Hepatocyte (in vitro differentiated cells): Measurements from ENCODE around the gene TFIP11. TPM values are rescaled to one million over a fixed set of nuclear protein-coding genes. Genes with fewer than 3 reads are reported as not detected.

Experiments used
- DNase-seq: peaks from one replicate; pipeline ENCODE4 v3.0.0-alpha.2; 2016; ENCODE audit warnings: low spot score
- H2AFZ ChIP-seq: fragments of 200-600 bp; sonication (generic); 2 replicates; pipeline ENCODE4 v1.6.0; 2016; ENCODE audit warnings: antibody characterized with exemption, mild to moderate bottlenecking
- H3K27ac ChIP-seq: fragments of 200-600 bp; sonication (generic); 2 replicates; pipeline ENCODE4 v1.5.1; 2016; ENCODE audit warnings: mild to moderate bottlenecking
- H3K27me3 ChIP-seq: fragments of 200-600 bp; sonication (generic); 2 replicates; pipeline ENCODE4 v1.6.1; 2016
- H3K36me3 ChIP-seq: fragments of 200-600 bp; sonication (generic); replicated peaks from 2 replicates; pipeline ENCODE4 v1.5.1; 2016; ENCODE audit warnings: low read depth; ENCODE audit not compliant: insufficient read depth
- H3K4me1 ChIP-seq: fragments of 200-600 bp; sonication (generic); 2 replicates; pipeline ENCODE4 v1.5.1; 2016; ENCODE audit warnings: mild to moderate bottlenecking, moderate library complexity; ENCODE audit not compliant: insufficient read depth
- H3K4me2 ChIP-seq: fragments of 200-600 bp; sonication (generic); 2 replicates; pipeline ENCODE4 v1.6.0; 2016
- H3K4me3 ChIP-seq: fragments of 200-600 bp; sonication (generic); 2 replicates; pipeline ENCODE4 v1.5.1; 2016; ENCODE audit warnings: mild to moderate bottlenecking
- H3K79me2 ChIP-seq: fragments of 200-600 bp; sonication (generic); 2 replicates; pipeline ENCODE4 v1.6.0; 2017; ENCODE audit warnings: mild to moderate bottlenecking
- H3K9me2 ChIP-seq: fragments of 200-600 bp; sonication (generic); replicated peaks from 2 replicates; pipeline ENCODE4 v1.6.0; 2017; ENCODE audit warnings: mild to moderate bottlenecking; ENCODE audit not compliant: insufficient read depth
- H3K9me3 ChIP-seq: fragments of 200-600 bp; sonication (generic); 2 replicates; pipeline ENCODE4 v1.5.1; 2016; ENCODE audit warnings: low read depth, mild to moderate bottlenecking
- H4K20me1 ChIP-seq: fragments of 200-600 bp; sonication (generic); 2 replicates; pipeline ENCODE4 v1.6.0; 2016; ENCODE audit warnings: mild to moderate bottlenecking; ENCODE audit not compliant: insufficient read depth, poor library complexity, severe bottlenecking
- CTCF ChIP-seq: fragments of 200-600 bp; sonication (generic); IDR thresholded peaks from 2 replicates; pipeline ENCODE4 v1.5.1; 2016; ENCODE audit warnings: antibody characterized with exemption, mild to moderate bottlenecking; ENCODE audit not compliant: poor library complexity
- EZH2 ChIP-seq: fragments of 200-600 bp; sonication (generic); IDR thresholded peaks from 2 replicates; pipeline ENCODE4 v1.6.1; 2016; ENCODE audit warnings: antibody characterized with exemption, mild to moderate bottlenecking, borderline replicate concordance
- EZH2phosphoT487 ChIP-seq: fragments of 200-600 bp; sonication (generic); IDR thresholded peaks from one replicate; pipeline ENCODE4 v1.6.1; 2018; ENCODE audit warnings: antibody characterized with exemption, mild to moderate bottlenecking, low read depth, moderate library complexity; ENCODE audit not compliant: unreplicated experiment, severe bottlenecking
- WGBS: methylation state at CpG from one replicate; pipeline ENCODE4 v1.1.6; 2016; ENCODE audit warnings: low lambda C conversion rate; ENCODE audit errors: missing lambda C conversion rate; 5-methylcytosine and 5-hydroxymethylcytosine counted together
- polyA plus RNA-seq: library from polyadenylated mRNA; unstranded; fragments of >200 nt; fragmentation: Nextera tagmentation; extraction: Ambion mirVana; gene quantifications from 2 replicates; pipeline ENCODE4 v1.2.1, GENCODE V29; 2016
- total RNA-seq: library from RNA; depleted of rRNA; stranded (reverse); fragments of >200 nt; gene quantifications from 2 replicates; pipeline ENCODE4 v1.2.3, GENCODE V29; 2014

TFIP11 gene
- total and polyA plus RNA-seq, 2 experiments from 2014 or later = 19.6 to 21.3 TPM

- TF ChIP-seq EZH2 = no peak
- no peak for TF ChIP-seq EZH2phosphoT487
- TF ChIP-seq CTCF = no peak
- Histone ChIP-seq H3K27ac (no peak overlapping the region), H4K20me1 (no peaks in the 10 kb centered on the region), H3K4me3 (no peak overlapping the region), H3K4me1 (no peaks in the 10 kb centered on the region), H3K9me3 (no peaks in the 10 kb centered on the region), H3K4me2 (no peak overlapping the region), H3K27me3 (no peaks in the 10 kb centered on the region), H3K79me2 (peaks cover 2% of the 10 kb centered on the region), H2AFZ (no peak overlapping the region), H3K36me3 (no peaks in the 10 kb centered on the region), H3K9me2 (no peaks in the 10 kb centered on the region)
- 92% methylated on average over 4 of the region's 4 CpGs for WGBS
- no peak for DNase-seq
These were observed 35.6 kb upstream of the TFIP11 start for GRCh38 chr22:26547837-26548236.

DNA sequence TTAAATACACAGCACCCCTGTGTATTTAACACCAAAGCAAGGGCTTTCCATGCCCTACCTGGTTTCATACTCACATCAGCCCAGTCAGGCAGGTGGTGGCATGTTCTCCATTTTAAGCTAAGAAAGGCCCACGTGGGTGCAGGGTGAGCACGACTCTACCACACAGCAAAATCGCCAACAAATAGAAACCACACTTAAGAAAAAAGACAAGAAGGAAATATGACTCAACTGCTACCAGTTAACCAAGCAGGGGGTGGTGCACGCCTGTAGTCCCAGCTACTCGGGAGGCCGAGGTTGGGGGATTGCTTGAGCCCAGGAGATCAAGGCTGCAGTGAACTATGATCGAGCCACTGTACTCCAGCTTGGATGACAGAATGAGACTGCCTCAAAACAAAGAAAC, 35.2 kb upstream of the TFIP11 start:
- peaks cover 2% of the 10 kb centered on the region for H3K79me2 ChIP-seq
- H3K36me3 ChIP-seq = no peaks in the 10 kb centered on the region
- no peaks in the 10 kb centered on the region for H3K4me1 ChIP-seq
- H4K20me1 ChIP-seq = no peaks in the 10 kb centered on the region
- no peak for TF ChIP-seq CTCF
- H3K9me2 ChIP-seq = no peaks in the 10 kb centered on the region
- 91% methylated on average over 7 of the region's 7 CpGs for WGBS
- DNase-seq = no peak
- no peak overlapping the region for H2AFZ ChIP-seq
- no peaks in the 10 kb centered on the region for H3K9me3 ChIP-seq
- no peak overlapping the region for H3K27ac ChIP-seq
- H3K4me2 ChIP-seq = no peak overlapping the region
- no peak overlapping the region for H3K4me3 ChIP-seq
- H3K27me3 ChIP-seq = no peaks in the 10 kb centered on the region

GRCh38 chr22:26546282-26546681, 34.0 kb upstream of the TFIP11 start:
- H3K9me2 ChIP-seq = no peaks in the 10 kb centered on the region
- no peak overlapping the region for H2AFZ ChIP-seq
- no peaks in the 10 kb centered on the region for H3K9me3 ChIP-seq
- no peak overlapping the region for H3K27ac ChIP-seq
- no peaks in the 10 kb centered on the region for H3K79me2 ChIP-seq
- WGBS = 91% methylated on average over 5 of the region's 5 CpGs
- H3K4me3 ChIP-seq = no peak overlapping the region
- DNase-seq = no peak
- H3K4me1 ChIP-seq = no peaks in the 10 kb centered on the region
- H3K27me3 ChIP-seq = no peaks in the 10 kb centered on the region
- H4K20me1 ChIP-seq = no peaks in the 10 kb centered on the region
- no peaks in the 10 kb centered on the region for H3K36me3 ChIP-seq
- TF ChIP-seq EZH2 (no peak), EZH2phosphoT487 (no peak), CTCF (no peak)
- H3K4me2 ChIP-seq = no peak overlapping the region

- Histone ChIP-seq H3K27ac (no peak overlapping the region), H3K9me3 (no peaks in the 10 kb centered on the region), H3K36me3 (no peaks in the 10 kb centered on the region), H3K79me2 (no peaks in the 10 kb centered on the region), H4K20me1 (no peaks in the 10 kb centered on the region), H3K27me3 (no peaks in the 10 kb centered on the region), H3K9me2 (no peaks in the 10 kb centered on the region), H3K4me2 (no peak overlapping the region), H3K4me1 (no peaks in the 10 kb centered on the region), H3K4me3 (no peak overlapping the region), H2AFZ (no peak overlapping the region)
- 92% methylated on average over 5 of the region's 5 CpGs for WGBS
- TF ChIP-seq EZH2phosphoT487 = no peak
- no peak for TF ChIP-seq EZH2
- no peak for TF ChIP-seq CTCF
- no peak for DNase-seq
These were observed 33.6 kb upstream of the TFIP11 start for GRCh38 chr22:26545827-26546226.
